Measurements from ENCODE around the gene KRCC1. TPM values are rescaled to one million over a fixed set of nuclear protein-coding genes. Genes with fewer than 3 reads are reported as not detected.

Gene KRCC1
- total RNA-seq, 1 donor from 2014 or later: 24.3 TPM

- H3K4me1 ChIP-seq: no peaks in the 10 kb centered on the region
- no peaks in the 10 kb centered on the region for H3K27me3 ChIP-seq
- H3K27ac ChIP-seq: no peak overlapping the region
- no peak for TF ChIP-seq POLR2A (IDR thresholded peaks at IDR 0.05)
- no peak for TF ChIP-seq POLR2AphosphoS5 (IDR thresholded peaks at IDR 0.05; ENCODE audit: insufficient read depth in 1 of 2, low read depth in 1 of 2)
- TF ChIP-seq CTCF (IDR thresholded peaks at IDR 0.05): no peak
- H3K36me3 ChIP-seq: no peaks in the 10 kb centered on the region
- no peaks in the 10 kb centered on the region for H3K9me3 ChIP-seq
- intact Hi-C loops (cut with DNase I): no loop called here
- H3K4me3 ChIP-seq: no peak overlapping the region
- no peak for DNase-seq (ENCODE audit: extremely low spot score in 2 of 2)
Observed at GRCh38 chr2:88091943-88092342, 36.4 kb upstream of the KRCC1 start.

GRCh38 chr2:88090446-88091283 lies 35.1 kb upstream of the KRCC1 start:
- Histone ChIP-seq H3K27ac (no peak overlapping the region), H3K4me3 (no peak overlapping the region), H3K36me3 (no peaks in the 10 kb centered on the region), H3K4me1 (no peaks in the 10 kb centered on the region), H3K27me3 (no peaks in the 10 kb centered on the region), H3K9me3 (no peaks in the 10 kb centered on the region)
- TF ChIP-seq POLR2A (IDR thresholded peaks at IDR 0.05) (no peak), POLR2AphosphoS5 (IDR thresholded peaks at IDR 0.05; ENCODE audit: insufficient read depth in 1 of 2, low read depth in 1 of 2) (no peak), CTCF (IDR thresholded peaks at IDR 0.05) (no peak)
- DNase-seq (ENCODE audit: extremely low spot score in 2 of 2): no peak
- intact Hi-C loops (cut with DNase I): no loop called here

GRCh38 chr2:88088999-88089398 lies 33.4 kb upstream of the KRCC1 start:
- TF ChIP-seq POLR2A (IDR thresholded peaks at IDR 0.05): no peak
- TF ChIP-seq POLR2AphosphoS5 (IDR thresholded peaks at IDR 0.05; ENCODE audit: insufficient read depth in 1 of 2, low read depth in 1 of 2): no peak
- TF ChIP-seq CTCF (IDR thresholded peaks at IDR 0.05): no peak
- Histone ChIP-seq H3K27me3 (no peaks in the 10 kb centered on the region), H3K36me3 (no peaks in the 10 kb centered on the region), H3K27ac (no peak overlapping the region), H3K4me1 (no peaks in the 10 kb centered on the region), H3K9me3 (no peaks in the 10 kb centered on the region), H3K4me3 (no peak overlapping the region)
- DNase-seq (ENCODE audit: extremely low spot score in 2 of 2): no peak
- intact Hi-C loops (cut with DNase I): no loop called here

GRCh38 chr2:88087763-88088162 lies 32.2 kb upstream of the KRCC1 start:
- Histone ChIP-seq H3K36me3 (no peaks in the 10 kb centered on the region), H3K4me3 (no peak overlapping the region), H3K27me3 (no peaks in the 10 kb centered on the region), H3K4me1 (no peaks in the 10 kb centered on the region), H3K9me3 (no peaks in the 10 kb centered on the region), H3K27ac (no peak overlapping the region)
- DNase-seq (ENCODE audit: extremely low spot score in 2 of 2): no peak
- TF ChIP-seq CTCF (IDR thresholded peaks at IDR 0.05) (no peak), POLR2A (IDR thresholded peaks at IDR 0.05) (no peak), POLR2AphosphoS5 (IDR thresholded peaks at IDR 0.05; ENCODE audit: insufficient read depth in 1 of 2, low read depth in 1 of 2) (no peak)
- intact Hi-C loops (cut with DNase I): no loop called here

GRCh38 chr2:88087073-88087472 lies 31.5 kb upstream of the KRCC1 start:
- H3K4me1 ChIP-seq: no peaks in the 10 kb centered on the region
- H3K27ac ChIP-seq: no peak overlapping the region
- H3K4me3 ChIP-seq: no peak overlapping the region
- intact Hi-C loops (cut with DNase I): no loop called here
- DNase-seq (ENCODE audit: extremely low spot score in 2 of 2): no peak
- H3K27me3 ChIP-seq: no peaks in the 10 kb centered on the region
- no peak for TF ChIP-seq POLR2AphosphoS5 (IDR thresholded peaks at IDR 0.05; ENCODE audit: insufficient read depth in 1 of 2, low read depth in 1 of 2)
- TF ChIP-seq CTCF (IDR thresholded peaks at IDR 0.05): no peak
- no peak for TF ChIP-seq POLR2A (IDR thresholded peaks at IDR 0.05)
- H3K9me3 ChIP-seq: no peaks in the 10 kb centered on the region
- H3K36me3 ChIP-seq: no peaks in the 10 kb centered on the region
